Activated CD4-positive, alpha-beta memory T cell treated with anti-CD3 and anti-CD28 coated beads for 36 hours (primary cell): Measurements from ENCODE around the gene FBXL15. TPM values are rescaled to one million over a fixed set of nuclear protein-coding genes. Genes with fewer than 3 reads are reported as not detected.

Source experiments
- CTCF ChIA-PET: fragments of 350-600 bp; sonication (Branson Sonifier 250); formaldehyde crosslinking; loops from one replicate; lab custom pipeline; 2021; ENCODE audit warnings: antibody characterized with exemption, inconsistent platforms; lab: Charles Lee
- POLR2A ChIA-PET: fragments of 350-600 bp; sonication (Branson Sonifier 250); formaldehyde crosslinking; loops from one replicate; lab custom pipeline; 2021; ENCODE audit warnings: antibody characterized with exemption; lab: Charles Lee
- DNase-seq: peaks from one replicate; pipeline ENCODE4 v3.0.0-alpha.2; 2020
- H3K27ac Mint-ChIP-seq: one replicate; pipeline ENCODE4 v1.8.0; 2021; ENCODE audit warnings: mixed read lengths
- H3K27me3 Mint-ChIP-seq: one replicate; pipeline ENCODE4 v1.8.0; 2021; ENCODE audit warnings: mixed read lengths
- H3K36me3 Mint-ChIP-seq: one replicate; pipeline ENCODE4 v1.8.0; 2021; ENCODE audit warnings: mixed read lengths
- H3K4me1 Mint-ChIP-seq: one replicate; pipeline ENCODE4 v1.8.0; 2021; ENCODE audit warnings: low read depth, mixed read lengths
- H3K4me3 Mint-ChIP-seq: one replicate; pipeline ENCODE4 v1.8.0; 2021; ENCODE audit warnings: mild to moderate bottlenecking, mixed read lengths
- H3K9me3 Mint-ChIP-seq: one replicate; pipeline ENCODE4 v1.8.0; 2021; ENCODE audit warnings: mixed read lengths
- intact Hi-C: fragments of 100-400 bp; cut with micrococcal nuclease; formaldehyde crosslinking; loops from one replicate; pipeline ENCODE4 v1.15.1; 2023
- total RNA-seq, 2 experiments: library from RNA; stranded (reverse); gene quantifications; one replicate each; pipeline ENCODE4 v1.2.3, GENCODE V29; 2021

Gene FBXL15
- total RNA-seq, 2 experiments from 2014 or later = 10.8 to 11.4 TPM

GRCh38 chr10:102398172-102399020 lies 22.2 kb upstream of the FBXL15 start:
- ChIA-PET CTCF (interaction anchor here (0.7 to 13.2 kb wide), 22 partner anchors 9 to 263 kb away, joined by 3 to 213 read pairs (median 6); partner anchors contain the start of genes C10orf95, CUEDC2, ELOVL3 and FBXL15), POLR2A (interaction anchor here (0.7 to 7.9 kb wide), 8 partner anchors 9 to 312 kb away, joined by 3 to 84 read pairs (median 6); partner anchors contain the start of genes C10orf95, CUEDC2 and FBXL15)
- intact Hi-C loops = no loop called here
- no peaks in the 10 kb centered on the region for H3K9me3 Mint-ChIP-seq
- peaks cover 67% of the 10 kb centered on the region for H3K36me3 Mint-ChIP-seq
- peak overlapping the region; percentile 64 for H3K27ac Mint-ChIP-seq
- no peaks in the 10 kb centered on the region for H3K27me3 Mint-ChIP-seq
- H3K4me1 Mint-ChIP-seq = peaks cover 42% of the 10 kb centered on the region
- no peak for DNase-seq
- peak overlapping the region; percentile 68 for H3K4me3 Mint-ChIP-seq

- peak; percentile 92 for DNase-seq
- Mint-ChIP-seq H3K27me3 (no peaks in the 10 kb centered on the region), H3K27ac (peak overlapping the region; percentile 74), H3K36me3 (peaks cover 71% of the 10 kb centered on the region), H3K4me3 (peak overlapping the region; percentile 68), H3K9me3 (no peaks in the 10 kb centered on the region), H3K4me1 (peaks cover 40% of the 10 kb centered on the region)
- ChIA-PET POLR2A (interaction anchor here (0.6 to 7.9 kb wide), 10 partner anchors 10 to 1961 kb away, joined by 3 to 84 read pairs (median 6); partner anchors contain the start of genes C10orf95, CUEDC2 and FBXL15), CTCF (interaction anchor here (0.6 to 13.2 kb wide), 35 partner anchors 8 to 281 kb away, joined by 3 to 213 read pairs (median 5); partner anchors contain the start of genes C10orf95, CUEDC2, ELOVL3 and FBXL15)
- intact Hi-C loops = no loop called here
Measured at GRCh38 chr10:102399217-102400021, 21.2 kb upstream of the FBXL15 start.

- no peaks in the 10 kb centered on the region for H3K9me3 Mint-ChIP-seq
- DNase-seq = no peak
- intact Hi-C loops = no loop called here
- ChIA-PET POLR2A (interaction anchor here (0.6 to 7.9 kb wide), 5 partner anchors 9 to 171 kb away, joined by 3 to 84 read pairs (median 9); partner anchors contain the start of genes CUEDC2 and FBXL15), CTCF (interaction anchor here (0.6 to 13.2 kb wide), 26 partner anchors 8 to 281 kb away, joined by 3 to 213 read pairs (median 6); partner anchors contain the start of genes C10orf95, CUEDC2 and FBXL15)
- peak overlapping the region; percentile 74 for H3K27ac Mint-ChIP-seq
- no peaks in the 10 kb centered on the region for H3K27me3 Mint-ChIP-seq
- H3K4me1 Mint-ChIP-seq = peaks cover 40% of the 10 kb centered on the region
- peaks cover 67% of the 10 kb centered on the region for H3K36me3 Mint-ChIP-seq
- H3K4me3 Mint-ChIP-seq = peak overlapping the region; percentile 68
Measured at GRCh38 chr10:102400076-102400475, 20.6 kb upstream of the FBXL15 start.

GRCh38 chr10:102400598-102401341 lies 19.9 kb upstream of the FBXL15 start:
- Mint-ChIP-seq H3K9me3 (no peaks in the 10 kb centered on the region), H3K4me3 (peak overlapping the region; percentile 37), H3K36me3 (peaks cover 63% of the 10 kb centered on the region), H3K4me1 (peaks cover 40% of the 10 kb centered on the region), H3K27me3 (no peaks in the 10 kb centered on the region), H3K27ac (peak overlapping the region; percentile 42)
- ChIA-PET POLR2A (interaction anchor here (2.5 to 7.9 kb wide), 2 partner anchors 9 to 21 kb away, joined by 10 to 84 read pairs; partner anchors contain the start of gene FBXL15), CTCF (interaction anchor here (0.6 to 13.2 kb wide), 12 partner anchors 9 to 231 kb away, joined by 3 to 213 read pairs (median 10); partner anchors contain the start of genes C10orf95, CUEDC2 and FBXL15)
- DNase-seq = no peak
- intact Hi-C loops = no loop called here

GRCh38 chr10:102401342-102401654 lies 19.3 kb upstream of the FBXL15 start:
- Mint-ChIP-seq H3K27ac (peak overlapping the region; percentile 2), H3K4me1 (peaks cover 38% of the 10 kb centered on the region), H3K36me3 (peaks cover 58% of the 10 kb centered on the region), H3K9me3 (no peaks in the 10 kb centered on the region), H3K27me3 (no peaks in the 10 kb centered on the region), H3K4me3 (no peak overlapping the region)
- DNase-seq = no peak
- ChIA-PET CTCF (interaction anchor here (2.3 to 13.2 kb wide), 2 partner anchors 77 to 169 kb away, joined by 8 to 213 read pairs; no protein-coding TSS in a partner anchor), POLR2A (interaction anchor here (0.9 kb wide), 1 partner anchor 14 kb away, joined by 3 read pairs; no protein-coding TSS in a partner anchor)
- intact Hi-C loops = no loop called here

GRCh38 chr10:102401735-102402511 lies 18.7 kb upstream of the FBXL15 start:
- POLR2A ChIA-PET = interaction anchor here (0.9 to 1.0 kb wide), 2 partner anchors 8 to 14 kb away, joined by 3 read pairs; no protein-coding TSS in a partner anchor

GRCh38 chr10:102402512-102402896 lies 18.1 kb upstream of the FBXL15 start:
- intact Hi-C loops = no loop called here
- ChIA-PET POLR2A (interaction anchor here (1.0 kb wide), 1 partner anchor 9 kb away, joined by 3 read pairs; no protein-coding TSS in a partner anchor), CTCF (interaction anchor here (1.0 to 13.2 kb wide), 10 partner anchors 8 to 170 kb away, joined by 3 to 213 read pairs (median 4); partner anchors contain the start of gene NFKB2)
- H3K4me3 Mint-ChIP-seq = no peak overlapping the region
- peaks cover 46% of the 10 kb centered on the region for H3K36me3 Mint-ChIP-seq
- H3K4me1 Mint-ChIP-seq = peaks cover 26% of the 10 kb centered on the region
- H3K27ac Mint-ChIP-seq = no peak overlapping the region
- H3K9me3 Mint-ChIP-seq = no peaks in the 10 kb centered on the region
- no peaks in the 10 kb centered on the region for H3K27me3 Mint-ChIP-seq
- DNase-seq = no peak

More at GRCh38 chr10:102401735-102402511, 18.7 kb upstream of the FBXL15 start:
- no peak overlapping the region for H3K27ac Mint-ChIP-seq
- H3K4me3 Mint-ChIP-seq = no peak overlapping the region
- peaks cover 31% of the 10 kb centered on the region for H3K4me1 Mint-ChIP-seq
- no peaks in the 10 kb centered on the region for H3K27me3 Mint-ChIP-seq
- CTCF ChIA-PET = interaction anchor here (1.0 to 13.2 kb wide), 4 partner anchors 7 to 170 kb away, joined by 3 to 213 read pairs (median 24); partner anchors contain the start of gene NFKB2
- DNase-seq = no peak
- H3K9me3 Mint-ChIP-seq = no peaks in the 10 kb centered on the region
- intact Hi-C loops = no loop called here
- peaks cover 51% of the 10 kb centered on the region for H3K36me3 Mint-ChIP-seq

- intact Hi-C loops = no loop called here
- peaks cover 22% of the 10 kb centered on the region for H3K4me1 Mint-ChIP-seq
- CTCF ChIA-PET = interaction anchor here (0.6 to 13.2 kb wide), 15 partner anchors 8 to 234 kb away, joined by 3 to 213 read pairs (median 4); partner anchors contain the start of genes CUEDC2, ELOVL3, FBXL15 and NFKB2
Measured at GRCh38 chr10:102403115-102403514, 17.5 kb upstream of the FBXL15 start.

GRCh38 chr10:102404361-102405107 lies 16.1 kb upstream of the FBXL15 start:
- no peak overlapping the region for H3K27ac Mint-ChIP-seq
- no peaks in the 10 kb centered on the region for H3K9me3 Mint-ChIP-seq
- peaks cover 29% of the 10 kb centered on the region for H3K36me3 Mint-ChIP-seq
- peaks cover 7% of the 10 kb centered on the region for H3K27me3 Mint-ChIP-seq
- DNase-seq = no peak
- POLR2A ChIA-PET = interaction anchor here (0.7 to 2.4 kb wide), 6 partner anchors 8 to 46 kb away, joined by 3 to 11 read pairs (median 4); partner anchors contain the start of gene NFKB2
- H3K4me1 Mint-ChIP-seq = peaks cover 19% of the 10 kb centered on the region
- CTCF ChIA-PET = interaction anchor here (1.1 to 13.2 kb wide), 9 partner anchors 9 to 236 kb away, joined by 3 to 213 read pairs (median 8); partner anchors contain the start of genes ELOVL3, FBXL15 and NFKB2
- H3K4me3 Mint-ChIP-seq = no peak overlapping the region
- intact Hi-C loops = no loop called here

More at GRCh38 chr10:102403115-102403514, 17.5 kb upstream of the FBXL15 start:
- no peak overlapping the region for H3K27ac Mint-ChIP-seq
- DNase-seq = no peak
- no peaks in the 10 kb centered on the region for H3K9me3 Mint-ChIP-seq
- peaks cover 39% of the 10 kb centered on the region for H3K36me3 Mint-ChIP-seq
- no peak overlapping the region for H3K4me3 Mint-ChIP-seq
- POLR2A ChIA-PET = no interaction called here
- peaks cover 2% of the 10 kb centered on the region for H3K27me3 Mint-ChIP-seq
